ENCODE measurements around the gene YPEL2.

Gene YPEL2

DNA sequence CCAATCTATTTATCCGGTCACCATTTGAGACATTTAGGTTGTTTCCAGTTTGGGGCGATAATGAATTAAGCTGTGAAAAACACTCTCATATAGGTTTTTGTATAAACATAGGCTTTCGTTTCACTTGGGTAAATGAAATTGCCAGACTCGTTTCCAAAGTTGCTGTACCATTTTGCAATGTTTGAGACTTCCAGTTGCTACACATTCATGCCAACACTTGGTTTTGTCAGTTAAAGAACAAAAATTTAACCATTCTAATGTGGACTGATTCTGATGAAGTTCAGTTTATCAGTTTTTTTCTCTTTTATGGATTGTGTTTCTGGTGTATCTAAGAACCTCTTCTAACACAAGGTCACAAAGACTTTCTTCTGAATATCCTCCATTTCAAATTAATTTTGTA, 52.4 kb downstream of the YPEL2 start:
- Histone ChIP-seq H3K27me3 (ENCODE audit: insufficient read depth, low read length, poor library complexity) (no peaks in the 10 kb centered on the region), H3K9ac (ENCODE audit: low read depth, low read length) (no peak overlapping the region), H3K4me2 (ENCODE audit: insufficient read depth, low read length) (no peak overlapping the region), H3K36me3 (ENCODE audit: insufficient read depth, low read length) (no peaks in the 10 kb centered on the region), H3K79me2 (ENCODE audit: insufficient read depth, low read length) (no peaks in the 10 kb centered on the region), H3K9me3 (ENCODE audit: insufficient read depth, low read length, severe bottlenecking) (no peaks in the 10 kb centered on the region), H3K4me3 (ENCODE audit: low read depth in 1 of 2, low read length in 2 of 2) (no peak overlapping the region), H4K20me1 (ENCODE audit: insufficient read depth, low read length) (no peaks in the 10 kb centered on the region), H3K27ac (ENCODE audit: low read length) (no peak overlapping the region), H3K4me1 (ENCODE audit: insufficient read depth, low read length) (no peaks in the 10 kb centered on the region), H2AFZ (ENCODE audit: low read depth, low read length) (no peak overlapping the region)
- TF ChIP-seq, protein P1, sequence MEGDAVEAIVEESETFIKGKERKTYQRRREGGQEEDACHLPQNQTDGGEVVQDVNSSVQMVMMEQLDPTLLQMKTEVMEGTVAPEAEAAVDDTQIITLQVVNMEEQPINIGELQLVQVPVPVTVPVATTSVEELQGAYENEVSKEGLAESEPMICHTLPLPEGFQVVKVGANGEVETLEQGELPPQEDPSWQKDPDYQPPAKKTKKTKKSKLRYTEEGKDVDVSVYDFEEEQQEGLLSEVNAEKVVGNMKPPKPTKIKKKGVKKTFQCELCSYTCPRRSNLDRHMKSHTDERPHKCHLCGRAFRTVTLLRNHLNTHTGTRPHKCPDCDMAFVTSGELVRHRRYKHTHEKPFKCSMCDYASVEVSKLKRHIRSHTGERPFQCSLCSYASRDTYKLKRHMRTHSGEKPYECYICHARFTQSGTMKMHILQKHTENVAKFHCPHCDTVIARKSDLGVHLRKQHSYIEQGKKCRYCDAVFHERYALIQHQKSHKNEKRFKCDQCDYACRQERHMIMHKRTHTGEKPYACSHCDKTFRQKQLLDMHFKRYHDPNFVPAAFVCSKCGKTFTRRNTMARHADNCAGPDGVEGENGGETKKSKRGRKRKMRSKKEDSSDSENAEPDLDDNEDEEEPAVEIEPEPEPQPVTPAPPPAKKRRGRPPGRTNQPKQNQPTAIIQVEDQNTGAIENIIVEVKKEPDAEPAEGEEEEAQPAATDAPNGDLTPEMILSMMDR (IDR thresholded peaks at IDR 0.05; ENCODE audit: borderline replicate concordance, extremely low read depth, low read length, poor library complexity, severe bottlenecking): no peak
- ATAC-seq (ENCODE audit: insufficient read depth, low read depth) (no peak), DNase-seq (no peak)

DNA sequence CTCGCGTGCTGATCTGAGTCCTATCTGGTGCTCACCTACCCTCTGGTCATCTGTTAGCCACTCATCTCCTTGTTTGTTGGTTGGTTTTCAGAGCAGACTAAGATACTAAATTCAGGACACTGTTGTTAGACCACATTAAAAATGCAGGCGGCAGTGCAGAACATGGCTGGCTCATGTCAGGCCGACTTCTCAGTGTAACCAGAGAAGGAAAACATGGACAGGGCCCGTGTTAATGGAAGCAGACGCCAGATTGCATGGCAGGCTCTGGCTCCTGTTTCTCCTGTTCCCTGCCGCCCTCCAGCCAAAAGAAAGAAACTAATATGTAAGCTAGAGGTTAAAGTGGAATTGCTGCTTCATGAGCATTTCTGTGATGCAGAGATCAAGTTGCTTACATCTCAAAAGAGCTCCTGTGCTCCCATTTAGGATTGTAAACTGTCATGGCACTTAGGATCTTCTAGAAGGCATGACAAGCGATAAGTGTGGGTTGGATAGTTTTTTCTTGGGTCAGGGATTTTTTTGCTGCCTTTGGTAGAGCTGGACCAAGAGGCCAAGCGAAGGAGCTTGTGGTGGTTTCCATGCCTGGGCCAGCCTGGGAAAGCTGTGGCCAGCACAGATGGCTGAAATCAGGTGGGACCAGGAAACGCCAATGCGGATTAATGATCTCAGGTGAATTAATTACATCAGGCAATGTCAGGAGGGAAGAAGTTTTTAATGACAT, 56.1 kb downstream of the YPEL2 start:
- Histone ChIP-seq H2AFZ (ENCODE audit: low read depth, low read length) (no peak overlapping the region), H3K9me3 (ENCODE audit: insufficient read depth, low read length, severe bottlenecking) (no peaks in the 10 kb centered on the region), H3K4me2 (ENCODE audit: insufficient read depth, low read length) (no peak overlapping the region), H3K27ac (ENCODE audit: low read length) (no peak overlapping the region), H3K9ac (ENCODE audit: low read depth, low read length) (no peak overlapping the region), H3K4me1 (ENCODE audit: insufficient read depth, low read length) (no peaks in the 10 kb centered on the region), H3K27me3 (ENCODE audit: insufficient read depth, low read length, poor library complexity) (no peaks in the 10 kb centered on the region), H4K20me1 (ENCODE audit: insufficient read depth, low read length) (no peaks in the 10 kb centered on the region), H3K79me2 (ENCODE audit: insufficient read depth, low read length) (no peaks in the 10 kb centered on the region), H3K36me3 (ENCODE audit: insufficient read depth, low read length) (no peaks in the 10 kb centered on the region), H3K4me3 (ENCODE audit: low read depth in 1 of 2, low read length in 2 of 2) (no peak overlapping the region)
- TF ChIP-seq, protein P1 (IDR thresholded peaks at IDR 0.05; ENCODE audit: borderline replicate concordance, extremely low read depth, low read length, poor library complexity, severe bottlenecking): no peak
- TF ChIP-seq EZH2 (IDR thresholded peaks at IDR 0.05; ENCODE audit: borderline replicate concordance, low read depth, low read length, severe bottlenecking): no peak
- ATAC-seq (ENCODE audit: insufficient read depth, low read depth) (no peak), DNase-seq (no peak)

DNA sequence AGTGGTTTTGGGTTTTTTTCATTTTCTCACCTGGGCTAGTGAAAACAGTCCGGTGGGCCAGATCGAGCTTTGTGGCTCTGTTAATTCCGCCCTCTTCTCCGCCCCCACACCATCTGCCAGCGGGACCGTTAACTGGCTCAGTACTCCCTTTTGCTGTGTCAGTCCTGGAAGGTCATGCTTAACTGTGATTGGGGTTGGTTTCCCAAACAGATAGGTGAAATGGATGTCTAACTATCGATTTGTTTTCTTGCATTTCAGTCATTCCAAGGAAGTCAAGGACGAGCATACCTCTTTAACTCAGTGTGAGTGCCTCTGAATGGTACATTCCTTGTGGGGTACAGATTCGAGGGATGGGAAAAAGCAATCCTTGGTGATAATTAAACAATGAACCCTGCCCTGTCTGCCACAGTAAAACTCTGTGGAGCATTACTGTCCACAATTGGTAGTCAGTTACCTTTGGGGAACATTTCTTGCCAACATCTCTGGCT, 56.7 kb downstream of the YPEL2 start:
- Histone ChIP-seq H3K27me3 (ENCODE audit: insufficient read depth, low read length, poor library complexity) (no peaks in the 10 kb centered on the region), H3K4me2 (ENCODE audit: insufficient read depth, low read length) (no peak overlapping the region), H3K4me3 (ENCODE audit: low read depth in 1 of 2, low read length in 2 of 2) (no peak overlapping the region), H3K4me1 (ENCODE audit: insufficient read depth, low read length) (no peaks in the 10 kb centered on the region), H3K9ac (ENCODE audit: low read depth, low read length) (no peak overlapping the region), H3K27ac (ENCODE audit: low read length) (no peak overlapping the region), H4K20me1 (ENCODE audit: insufficient read depth, low read length) (no peaks in the 10 kb centered on the region), H3K79me2 (ENCODE audit: insufficient read depth, low read length) (no peaks in the 10 kb centered on the region), H3K9me3 (ENCODE audit: insufficient read depth, low read length, severe bottlenecking) (no peaks in the 10 kb centered on the region), H2AFZ (ENCODE audit: low read depth, low read length) (no peak overlapping the region), H3K36me3 (ENCODE audit: insufficient read depth, low read length) (no peaks in the 10 kb centered on the region)
- TF ChIP-seq, protein P1 (IDR thresholded peaks at IDR 0.05; ENCODE audit: borderline replicate concordance, extremely low read depth, low read length, poor library complexity, severe bottlenecking): no peak
- no peak for TF ChIP-seq EZH2 (IDR thresholded peaks at IDR 0.05; ENCODE audit: borderline replicate concordance, low read depth, low read length, severe bottlenecking)
- DNase-seq: no peak
- no peak for ATAC-seq (ENCODE audit: insufficient read depth, low read depth)

Data from DND-41 (cell line).